Measurements from ENCODE around the gene SGK1. TPM values are rescaled to one million over a fixed set of nuclear protein-coding genes. Genes with fewer than 3 reads are reported as not detected.

SGK1 gene
- polyA plus RNA-seq, 1 donor from 2014 or later: 10.3 TPM

- Histone ChIP-seq H3K9ac (ENCODE audit: low read length) (no peak overlapping the region), H3K4me2 (ENCODE audit: low read length) (no peak overlapping the region), H3F3A (ENCODE audit: insufficient read depth, low read length, poor library complexity, severe bottlenecking) (no peaks in the 10 kb centered on the region), H3K79me2 (replicated peaks; ENCODE audit: insufficient read depth, low read length) (no peaks in the 10 kb centered on the region), H3K27ac (ENCODE audit: low read length) (no peak overlapping the region), H2AFZ (ENCODE audit: low read depth, low read length) (no peak overlapping the region), H3K36me3 (ENCODE audit: insufficient read depth, low read length) (no peaks in the 10 kb centered on the region), H3K9me2 (ENCODE audit: insufficient read depth, low read length) (no peaks in the 10 kb centered on the region), H3K4me3 (ENCODE audit: low read length) (no peak overlapping the region), H4K20me1 (ENCODE audit: insufficient read depth) (no peaks in the 10 kb centered on the region), H3K9me3 (ENCODE audit: low read length) (no peaks in the 10 kb centered on the region), H3K27me3 (ENCODE audit: insufficient read depth, low read depth, low read length) (no peaks in the 10 kb centered on the region)
- TF ChIP-seq, protein P1, sequence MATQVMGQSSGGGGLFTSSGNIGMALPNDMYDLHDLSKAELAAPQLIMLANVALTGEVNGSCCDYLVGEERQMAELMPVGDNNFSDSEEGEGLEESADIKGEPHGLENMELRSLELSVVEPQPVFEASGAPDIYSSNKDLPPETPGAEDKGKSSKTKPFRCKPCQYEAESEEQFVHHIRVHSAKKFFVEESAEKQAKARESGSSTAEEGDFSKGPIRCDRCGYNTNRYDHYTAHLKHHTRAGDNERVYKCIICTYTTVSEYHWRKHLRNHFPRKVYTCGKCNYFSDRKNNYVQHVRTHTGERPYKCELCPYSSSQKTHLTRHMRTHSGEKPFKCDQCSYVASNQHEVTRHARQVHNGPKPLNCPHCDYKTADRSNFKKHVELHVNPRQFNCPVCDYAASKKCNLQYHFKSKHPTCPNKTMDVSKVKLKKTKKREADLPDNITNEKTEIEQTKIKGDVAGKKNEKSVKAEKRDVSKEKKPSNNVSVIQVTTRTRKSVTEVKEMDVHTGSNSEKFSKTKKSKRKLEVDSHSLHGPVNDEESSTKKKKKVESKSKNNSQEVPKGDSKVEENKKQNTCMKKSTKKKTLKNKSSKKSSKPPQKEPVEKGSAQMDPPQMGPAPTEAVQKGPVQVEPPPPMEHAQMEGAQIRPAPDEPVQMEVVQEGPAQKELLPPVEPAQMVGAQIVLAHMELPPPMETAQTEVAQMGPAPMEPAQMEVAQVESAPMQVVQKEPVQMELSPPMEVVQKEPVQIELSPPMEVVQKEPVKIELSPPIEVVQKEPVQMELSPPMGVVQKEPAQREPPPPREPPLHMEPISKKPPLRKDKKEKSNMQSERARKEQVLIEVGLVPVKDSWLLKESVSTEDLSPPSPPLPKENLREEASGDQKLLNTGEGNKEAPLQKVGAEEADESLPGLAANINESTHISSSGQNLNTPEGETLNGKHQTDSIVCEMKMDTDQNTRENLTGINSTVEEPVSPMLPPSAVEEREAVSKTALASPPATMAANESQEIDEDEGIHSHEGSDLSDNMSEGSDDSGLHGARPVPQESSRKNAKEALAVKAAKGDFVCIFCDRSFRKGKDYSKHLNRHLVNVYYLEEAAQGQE (IDR thresholded peaks at IDR 0.05; ENCODE audit: borderline replicate concordance): no peak
- TF ChIP-seq MXI1 (conservative IDR thresholded peaks at IDR 0.05; ENCODE audit: poor library complexity, severe bottlenecking) (no peak), CTCF (IDR thresholded peaks at IDR 0.05; ENCODE audit: poor library complexity, severe bottlenecking) (no peak), EZH2 (IDR thresholded peaks at IDR 0.05; ENCODE audit: borderline replicate concordance, insufficient read depth, low read length, poor library complexity, severe bottlenecking) (no peak), RAD21 (conservative IDR thresholded peaks at IDR 0.05) (no peak), EP300 (conservative IDR thresholded peaks at IDR 0.05; ENCODE audit: poor library complexity, severe bottlenecking) (no peak), POLR2AphosphoS5 (IDR thresholded peaks at IDR 0.05) (no peak), TAF1 (IDR thresholded peaks at IDR 0.05; ENCODE audit: low read depth) (no peak), SMC3 (conservative IDR thresholded peaks at IDR 0.05; ENCODE audit: poor library complexity) (no peak)
These were observed 43.1 kb upstream of the SGK1 start for GRCh38 chr6:134361011-134361410.

DNA sequence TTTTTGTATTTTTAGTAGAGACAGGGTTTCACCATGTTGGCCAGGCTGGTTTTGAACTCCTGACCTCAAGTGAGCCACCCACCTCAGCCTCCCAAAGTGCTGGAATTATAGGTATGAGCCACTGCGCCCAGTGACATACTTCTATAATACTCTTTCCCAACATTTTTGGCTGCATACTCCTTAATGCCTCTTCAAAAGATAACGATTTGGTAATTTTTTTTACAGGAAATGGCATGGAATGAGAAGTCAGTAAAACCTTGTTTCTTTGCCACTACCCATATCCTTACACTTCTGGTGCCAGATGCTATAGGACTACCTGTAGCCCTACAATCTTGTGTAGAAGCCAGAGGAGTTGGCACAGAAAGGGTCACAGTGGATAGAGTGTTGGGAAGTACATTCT lies 41.4 kb upstream of the SGK1 start:
- H3K79me2 ChIP-seq (replicated peaks; ENCODE audit: insufficient read depth, low read length): no peaks in the 10 kb centered on the region
- no peaks in the 10 kb centered on the region for H4K20me1 ChIP-seq (ENCODE audit: insufficient read depth)
- no peaks in the 10 kb centered on the region for H3K9me2 ChIP-seq (ENCODE audit: insufficient read depth, low read length)
- H3K36me3 ChIP-seq (ENCODE audit: insufficient read depth, low read length): no peaks in the 10 kb centered on the region
- no peak overlapping the region for H3K27ac ChIP-seq (ENCODE audit: low read length)
- H3K9me3 ChIP-seq (ENCODE audit: low read length): no peaks in the 10 kb centered on the region
- no peak overlapping the region for H2AFZ ChIP-seq (ENCODE audit: low read depth, low read length)
- no peak overlapping the region for H3K4me3 ChIP-seq (ENCODE audit: low read length)
- no peaks in the 10 kb centered on the region for H3F3A ChIP-seq (ENCODE audit: insufficient read depth, low read length, poor library complexity, severe bottlenecking)
- TF ChIP-seq, protein P1 (IDR thresholded peaks at IDR 0.05; ENCODE audit: borderline replicate concordance): no peak
- TF ChIP-seq EZH2 (IDR thresholded peaks at IDR 0.05; ENCODE audit: borderline replicate concordance, insufficient read depth, low read length, poor library complexity, severe bottlenecking) (no peak), EP300 (conservative IDR thresholded peaks at IDR 0.05; ENCODE audit: poor library complexity, severe bottlenecking) (no peak), RAD21 (conservative IDR thresholded peaks at IDR 0.05) (no peak), POLR2AphosphoS5 (IDR thresholded peaks at IDR 0.05) (no peak)
- H3K27me3 ChIP-seq (ENCODE audit: insufficient read depth, low read depth, low read length): no peaks in the 10 kb centered on the region
- H3K4me2 ChIP-seq (ENCODE audit: low read length): no peak overlapping the region
- no peak overlapping the region for H3K9ac ChIP-seq (ENCODE audit: low read length)
